ENCODE measurements around the gene FADS2.

Gene FADS2

GRCh38 chr11:61891331-61892084 lies 63.4 kb downstream of the FADS2 start, which contains the start of gene FADS3:
Gene FADS3, minus strand, starts transcription at chr11:61891545. Its CDS starts 164 bp downstream, at chr11:61891381.
- DNase-seq: no peak

- no peak for DNase-seq
These were observed 63.9 kb downstream of the FADS2 start for GRCh38 chr11:61892085-61892370.

DNA sequence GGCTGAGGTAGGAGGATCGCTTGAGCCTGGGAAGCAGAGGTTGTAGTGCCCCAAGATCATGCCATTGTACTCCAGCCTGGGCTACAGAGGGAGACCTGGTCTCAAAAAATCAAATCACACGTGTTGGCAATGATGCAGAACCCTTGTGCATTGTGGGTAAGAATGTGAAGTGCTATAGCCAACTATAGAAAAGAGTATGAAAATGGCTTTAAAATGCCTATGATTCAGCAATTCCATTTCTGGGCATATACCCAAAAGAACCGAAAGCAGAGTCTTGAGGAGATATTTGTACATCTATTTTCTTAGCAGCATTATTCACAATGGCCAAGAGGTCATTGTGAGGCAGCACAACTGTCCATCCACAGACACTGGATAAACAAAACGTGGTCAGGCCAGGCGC lies 65.9 kb downstream of the FADS2 start:
- DNase-seq: no peak

DNA sequence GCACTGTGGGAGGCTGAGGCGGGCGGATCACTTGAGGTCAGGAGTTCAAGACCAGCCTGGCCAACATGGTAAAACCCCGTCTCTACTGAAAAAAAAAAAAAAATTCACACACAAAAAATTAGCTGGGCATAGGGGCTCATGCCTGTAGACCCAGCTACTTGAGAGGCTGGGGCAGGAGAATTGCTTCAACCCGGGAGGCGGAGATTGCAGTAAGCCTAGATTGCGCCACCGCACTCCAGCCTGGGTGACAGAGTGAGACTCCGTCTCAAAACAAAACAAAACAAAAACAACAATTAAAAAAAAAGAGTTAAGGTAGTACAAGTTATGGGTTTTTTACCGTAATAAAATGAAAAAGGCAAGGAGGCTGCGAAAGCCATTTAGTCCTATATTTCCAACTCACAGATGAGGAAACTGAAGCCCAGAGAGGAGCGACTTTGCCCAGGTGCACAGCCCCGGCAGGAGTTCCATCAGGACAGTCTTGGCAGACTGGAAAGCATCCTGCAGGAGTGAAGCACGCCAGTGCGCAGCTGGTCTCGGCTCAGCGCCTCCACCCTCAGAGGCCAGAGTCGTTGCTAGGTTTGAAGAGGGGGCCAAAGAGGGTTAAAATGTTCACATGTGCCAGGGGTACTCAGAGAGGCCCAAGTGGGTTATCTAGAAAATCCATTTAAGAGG lies 67.1 kb downstream of the FADS2 start:
- no peak for DNase-seq

DNA sequence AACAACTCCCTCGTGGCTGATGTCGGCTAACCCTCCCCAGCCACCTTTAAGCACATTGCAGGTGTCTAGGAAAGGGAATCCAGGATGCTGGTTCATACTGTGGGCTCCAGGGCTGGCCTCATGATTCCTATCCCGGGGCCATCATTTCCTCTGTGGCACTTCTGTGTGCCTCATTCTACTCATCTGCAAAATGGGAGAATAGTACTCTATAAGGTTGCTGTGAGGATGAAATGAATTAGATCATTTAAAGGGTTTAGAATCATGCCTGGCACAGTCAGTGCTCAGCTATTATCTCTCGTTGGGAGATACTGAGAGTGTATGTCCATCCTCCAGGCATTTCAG lies 67.6 kb downstream of the FADS2 start:
- no peak for DNase-seq

DNA sequence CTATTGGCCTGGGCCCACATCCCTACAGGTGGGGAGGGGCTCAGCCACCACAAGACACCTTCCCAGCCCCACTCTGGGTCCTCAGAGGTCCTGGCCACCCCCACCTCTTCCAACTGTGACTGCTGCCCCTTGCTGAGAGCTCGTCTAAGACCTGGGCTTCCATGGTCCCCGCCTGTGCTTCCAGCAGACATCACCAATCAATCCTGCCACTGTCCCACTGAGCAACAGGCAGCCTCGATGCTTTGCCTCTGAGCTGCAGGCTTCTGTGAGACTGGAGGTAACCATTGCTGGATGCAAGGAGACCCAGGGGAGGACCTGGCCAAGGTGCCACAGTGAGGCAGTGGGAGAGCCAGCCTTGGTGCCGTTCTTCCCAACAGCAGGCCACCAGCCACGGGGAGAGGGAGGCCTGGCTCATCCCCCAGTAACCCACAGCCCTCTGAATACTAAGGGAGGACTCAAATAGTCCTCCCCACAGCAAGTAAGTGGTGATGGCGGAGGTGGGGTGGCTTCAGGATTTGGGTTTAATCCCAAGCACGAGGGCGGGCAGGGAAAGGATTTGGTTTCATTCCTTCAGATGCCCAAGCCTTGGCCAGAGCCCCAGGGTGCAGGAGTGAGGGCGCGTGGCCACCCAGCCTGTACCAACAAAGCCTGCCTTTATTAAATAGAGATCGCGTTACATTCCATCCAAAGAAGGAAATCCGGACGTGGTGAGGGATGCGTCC lies 68.7 kb downstream of the FADS2 start:
- DNase-seq: no peak

GRCh38 chr11:61897387-61898246 lies 69.5 kb downstream of the FADS2 start:
- no peak for DNase-seq

GRCh38 chr11:61898247-61898582 lies 70.1 kb downstream of the FADS2 start:
- DNase-seq: no peak

GRCh38 chr11:61899146-61899841 lies 71.2 kb downstream of the FADS2 start:
- DNase-seq: no peak

GRCh38 chr11:61900251-61900650 lies 72.2 kb downstream of the FADS2 start:
- DNase-seq: no peak

GRCh38 chr11:61901397-61901796 lies 73.3 kb downstream of the FADS2 start:
- DNase-seq: no peak

GRCh38 chr11:61902313-61902712 lies 74.2 kb downstream of the FADS2 start:
- DNase-seq: no peak

DNA sequence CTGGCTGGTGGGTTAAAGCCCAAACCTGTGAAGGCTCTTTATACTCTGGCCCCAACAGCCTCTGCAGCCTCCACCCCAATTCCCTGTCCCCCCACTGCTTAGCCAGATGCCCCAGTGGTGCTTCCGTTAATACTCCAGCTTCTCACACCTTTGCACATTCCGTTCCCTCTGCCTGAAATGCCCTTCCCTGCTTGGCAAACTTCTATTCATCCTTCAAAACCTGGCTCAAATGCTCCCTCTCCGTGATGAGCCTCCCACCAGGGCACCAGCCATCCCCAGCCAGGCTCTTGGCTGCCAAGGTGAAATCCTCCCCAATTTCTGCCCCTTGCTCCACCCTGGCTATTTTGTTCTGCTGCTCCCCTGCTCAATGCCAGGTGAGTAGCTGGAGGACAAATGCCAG lies 75.7 kb downstream of the FADS2 start:
- DNase-seq: no peak

DNA sequence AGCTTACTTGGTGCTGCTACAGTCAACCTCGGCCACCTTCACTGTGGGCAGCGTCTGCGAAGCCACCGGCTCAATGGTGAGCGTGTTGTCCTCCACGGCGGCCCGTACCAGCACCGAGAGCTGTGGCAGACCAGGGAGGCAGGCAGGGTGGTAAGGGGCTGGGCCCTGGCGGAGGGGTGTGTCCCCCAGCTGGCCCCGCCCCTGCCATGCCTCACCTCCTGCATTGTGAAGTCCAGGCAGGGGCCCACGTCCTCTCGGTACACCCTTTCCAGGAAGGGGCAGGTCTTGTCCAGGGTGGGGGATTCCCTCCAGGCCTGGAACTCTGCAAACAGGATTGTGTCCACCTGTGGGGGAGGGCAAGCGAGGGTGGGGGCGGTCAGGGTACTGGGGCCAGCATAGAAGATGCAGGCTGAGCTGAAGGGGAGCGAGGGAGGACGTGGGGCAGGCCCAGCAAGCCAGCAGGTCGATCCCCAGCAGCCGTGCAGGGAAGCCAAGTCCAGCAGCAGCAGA lies 76.5 kb downstream of the FADS2 start:
- DNase-seq: no peak

- DNase-seq: no peak
These were observed 77.1 kb downstream of the FADS2 start for GRCh38 chr11:61905067-61905696.

DNA sequence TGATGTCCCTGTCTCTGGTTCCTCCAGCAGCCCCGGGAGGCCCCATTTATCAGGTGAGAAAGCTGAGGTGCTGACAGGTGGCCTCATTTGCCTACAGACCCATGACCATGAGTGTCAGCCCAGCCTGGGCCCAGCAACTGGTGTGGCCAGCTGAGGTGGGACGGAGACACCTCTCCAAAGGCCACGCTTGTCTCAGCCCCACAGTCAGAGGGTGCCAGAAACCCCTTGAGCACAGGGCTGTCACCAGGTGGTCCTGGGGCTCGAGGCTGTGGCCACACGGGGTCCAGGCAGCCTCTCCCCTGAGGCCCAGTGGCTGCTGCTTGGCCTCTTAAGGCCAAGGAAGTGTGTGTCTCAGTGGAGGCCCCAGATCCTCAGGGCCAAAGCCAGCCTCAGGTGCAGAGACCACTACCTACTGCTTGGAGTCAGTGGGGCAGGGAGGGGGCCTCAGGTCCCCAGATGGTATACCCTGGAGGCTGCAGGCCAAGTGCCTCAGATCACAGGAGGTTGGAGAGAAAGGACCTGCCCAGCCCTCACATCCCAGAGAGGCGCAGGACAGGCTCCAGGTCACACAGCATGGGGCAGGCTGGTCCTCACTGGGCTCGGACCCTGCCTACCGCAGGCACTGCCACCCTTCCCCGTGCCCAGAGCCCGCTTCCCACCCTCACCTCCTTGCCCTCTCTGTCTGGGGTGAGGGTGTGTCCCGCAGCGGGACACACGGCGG lies 77.9 kb downstream of the FADS2 start:
- no peak for DNase-seq

GRCh38 chr11:61906522-61906909 lies 78.4 kb downstream of the FADS2 start:
- DNase-seq: no peak

DNA sequence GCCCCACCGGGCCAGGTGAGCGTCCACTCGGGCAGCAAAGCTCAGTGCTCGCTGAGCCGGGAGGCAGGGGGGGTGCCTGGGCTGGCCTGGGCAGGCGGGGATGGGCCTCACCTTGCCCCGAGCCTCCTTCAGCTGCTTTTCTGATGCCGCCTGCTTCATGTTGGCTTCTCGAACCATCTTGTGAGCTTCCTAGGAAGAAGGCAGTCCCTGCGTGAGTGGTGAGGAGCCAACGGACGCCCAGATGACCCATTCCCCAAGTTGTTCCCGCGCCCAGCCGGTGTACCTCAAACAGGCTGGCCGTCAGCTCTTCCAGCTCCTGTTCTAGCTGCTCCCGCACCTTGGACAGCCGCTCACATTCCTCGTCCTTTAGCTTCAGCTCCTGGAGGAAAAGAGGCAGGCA lies 79.2 kb downstream of the FADS2 start:
- DNase-seq: no peak

DNA sequence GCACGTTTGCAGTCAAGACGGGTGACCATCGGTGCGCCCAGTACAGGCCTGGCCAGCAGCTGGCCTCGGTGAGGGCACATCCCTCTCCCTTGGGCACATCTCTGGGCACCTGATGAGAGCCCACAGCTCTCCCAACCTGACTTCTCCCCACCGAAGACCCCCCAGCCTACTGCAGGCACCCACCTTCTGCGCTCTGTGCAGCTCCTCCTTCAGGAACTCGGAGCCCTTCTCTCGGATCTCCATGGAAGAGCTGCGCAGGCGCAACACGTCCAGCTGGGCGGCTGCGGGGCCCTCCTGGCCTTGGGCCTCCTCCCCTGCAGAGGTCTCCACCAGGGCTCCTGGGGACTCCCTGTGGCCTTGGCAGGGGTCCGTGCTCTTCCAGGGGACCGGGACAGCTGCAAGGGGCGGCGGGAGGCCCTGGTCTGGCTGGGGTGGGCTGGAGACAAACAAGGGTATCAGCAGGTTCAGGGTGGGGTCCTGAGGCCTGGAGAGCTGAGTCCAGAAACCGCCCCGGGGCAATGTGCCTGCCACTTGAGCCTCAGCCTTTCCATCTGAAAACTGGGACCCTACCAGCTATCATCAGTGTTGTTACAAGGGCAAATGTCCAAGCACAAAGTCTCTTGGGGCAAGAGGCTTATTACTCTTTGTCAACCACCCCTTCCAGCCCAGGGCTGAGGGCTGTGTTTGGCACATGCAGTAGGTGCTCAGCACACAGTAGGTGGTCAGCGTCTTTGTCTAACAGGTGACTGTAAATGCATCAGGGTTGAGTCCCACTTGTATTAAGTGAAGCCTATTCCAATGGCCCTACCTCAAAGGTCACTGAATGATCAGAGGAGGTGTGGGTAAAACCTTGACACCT lies 80.0 kb downstream of the FADS2 start:
- DNase-seq: no peak

DNA sequence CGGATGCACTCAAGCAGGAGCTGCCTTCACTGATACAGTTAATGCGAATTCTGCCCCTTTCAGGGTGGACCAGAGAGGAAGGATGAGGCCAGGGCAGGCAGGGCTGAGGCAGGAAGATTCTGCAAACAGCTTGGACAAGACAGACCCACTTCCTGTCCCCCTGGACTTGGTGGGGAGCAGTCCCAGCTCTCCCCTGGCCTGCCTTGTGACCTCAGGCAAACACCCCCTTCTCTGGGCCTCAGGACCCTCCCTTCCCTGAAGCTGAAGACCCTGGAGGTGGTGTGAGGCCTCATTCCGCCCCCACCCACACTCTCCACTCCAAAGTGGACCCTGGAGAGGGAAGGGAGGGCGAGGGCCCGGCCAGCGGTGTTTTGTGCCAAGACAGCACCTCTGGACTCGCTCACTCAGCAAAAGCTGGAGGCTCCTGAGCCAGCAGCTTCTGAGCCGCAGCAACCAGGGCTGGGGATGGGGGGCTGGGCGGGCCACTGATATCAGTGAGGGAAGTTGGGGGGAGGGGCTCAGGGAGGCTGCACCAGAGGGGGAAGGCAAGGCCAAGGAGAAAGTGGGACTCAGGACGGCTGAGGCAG lies 80.7 kb downstream of the FADS2 start:
- no peak for DNase-seq
